HepG2 (cell line): ENCODE data around the gene TCN2. TPM values are rescaled to one million over a fixed set of nuclear protein-coding genes. Genes with fewer than 3 reads are reported as not detected.

Experiments used
- ATAC-seq: fragments of 200-7000 bp; cut with Tn5 transposase; 3 replicates; pipeline ENCODE4 v1.9.1; 2020; ENCODE audit warnings: mild to moderate bottlenecking, moderate library complexity
- BruUV-seq: library from RNA; stranded (reverse); fragments of 400-500 nt; replicated peaks from 2 replicates; lab custom pipeline; 2021; lab: Mats Ljungman, UMichigan
- CTCF ChIA-PET: fragments of 300-600 bp; formaldehyde crosslinking; extraction: SDS; loops from one replicate; lab custom pipeline; 2021; ENCODE audit warnings: low total read pairs, inconsistent platforms, low intra/inter-chr PET ratio; lab: Yijun Ruan, JAX
- POLR2A ChIA-PET: fragments of 350-600 bp; sonication (Branson Sonifier 250); formaldehyde crosslinking; loops from one replicate; lab custom pipeline; 2020; ENCODE audit warnings: antibody characterized with exemption, inconsistent platforms; lab: Yijun Ruan, JAX
- DNase-seq: peaks from one replicate; pipeline ENCODE4 v3.0.0-alpha.2; 2015; ENCODE audit warnings: low spot score
- FAIRE-seq: peaks from 3 replicates; lab custom pipeline; 2011; peaks lifted over from hg19 to GRCh38; lab: Jason Lieb, UNC
- H2AFZ ChIP-seq: one replicate; pipeline ENCODE4 v1.6.1; 2011; ENCODE audit warnings: low read length, inconsistent platforms
- H3K27ac ChIP-seq: fragments of 300-600 bp; 3 replicates; pipeline ENCODE4 v1.8.0; 2011; ENCODE audit warnings: mixed run types, mild to moderate bottlenecking, mixed read lengths, low read length, inconsistent platforms; ENCODE audit not compliant: insufficient read depth; ENCODE audit errors: extremely low read length
- H3K27me3 ChIP-seq, 2 experiments: fragments of 200-600 bp in 1 of 2; 2 replicates in 1 of 2; 3 replicates in 1 of 2; pipeline versions ENCODE4 v1.6.0 to v1.8.0; 2011; ENCODE audit warnings: low read length in 2 of 2, mild to moderate bottlenecking in 2 of 2, moderate library complexity in 2 of 2, inconsistent platforms in 1 of 2; ENCODE audit not compliant: insufficient read depth in 2 of 2, control insufficient read depth in 1 of 2
- H3K36me3 ChIP-seq, 2 experiments: fragments of 200-600 bp in 1 of 2; replicated peaks in 1 of 2; 2 replicates in 1 of 2; 3 replicates in 1 of 2; pipeline versions ENCODE4 v1.5.1 to v1.8.0; 2011; ENCODE audit warnings: low read length in 2 of 2, inconsistent platforms in 1 of 2; ENCODE audit not compliant: insufficient read depth in 2 of 2, control insufficient read depth in 1 of 2
- H3K4me1 ChIP-seq: 2 replicates; pipeline ENCODE4 v1.5.1; 2012; ENCODE audit warnings: low read length, inconsistent platforms; ENCODE audit not compliant: insufficient read depth
- H3K4me2 ChIP-seq: 2 replicates; pipeline ENCODE4 v1.6.0; 2011; ENCODE audit warnings: low read depth, low read length, inconsistent platforms
- H3K4me3 ChIP-seq, 3 experiments: fragments of 200-600 bp in 1 of 3; sonication (generic), shearing (Covaris generic) in 1 of 3; replicated peaks in 1 of 3; 2 replicates each; pipeline ENCODE4 v1.5.1; 2011 to 2016; ENCODE audit warnings: low read length in 3 of 3, inconsistent platforms in 2 of 3, low read depth in 2 of 3, mild to moderate bottlenecking in 2 of 3, control low read depth in 1 of 3, mixed read lengths in 1 of 3; ENCODE audit not compliant: insufficient read depth in 1 of 3
- H3K79me2 ChIP-seq: one replicate; pipeline ENCODE4 v1.6.1; 2011; ENCODE audit warnings: low read length, inconsistent platforms; ENCODE audit not compliant: insufficient read depth
- H3K9ac ChIP-seq: 2 replicates; pipeline ENCODE4 v1.6.0; 2011; ENCODE audit warnings: mild to moderate bottlenecking, low read depth, low read length, inconsistent platforms; ENCODE audit not compliant: insufficient read depth
- H3K9me3 ChIP-seq: 2 replicates; pipeline ENCODE4 v1.5.1; 2012; ENCODE audit warnings: mild to moderate bottlenecking, low read length
- H4K20me1 ChIP-seq: 2 replicates; pipeline ENCODE4 v1.6.0; 2011; ENCODE audit warnings: inconsistent platforms, mild to moderate bottlenecking, low read length, moderate library complexity; ENCODE audit not compliant: insufficient read depth
- ARID4A ChIP-seq: sonication (generic); formaldehyde crosslinking; IDR thresholded peaks from 2 replicates; pipeline ENCODE4 v1.5.0; 2020; ENCODE audit warnings: mild to moderate bottlenecking, missing genetic modification reagents, borderline replicate concordance
- CENPBD1 ChIP-seq: sonication (generic); formaldehyde crosslinking; IDR thresholded peaks from 2 replicates; pipeline ENCODE4 v1.8.0; 2022; ENCODE audit warnings: missing genetic modification reagents, low read depth, mild to moderate bottlenecking, borderline replicate concordance
- ELF1 ChIP-seq: sonication (generic); formaldehyde crosslinking; IDR thresholded peaks from 2 replicates; pipeline ENCODE4 v1.4.0; 2020; ENCODE audit warnings: missing genetic modification reagents
- ESRRA ChIP-seq: sonication (generic); formaldehyde crosslinking; IDR thresholded peaks from 2 replicates; pipeline ENCODE4 v1.5.1; 2020; ENCODE audit warnings: mild to moderate bottlenecking, low read depth, missing genetic modification reagents
- GABPB1 ChIP-seq: IDR thresholded peaks from 2 replicates; pipeline ENCODE4 v1.6.1; 2016; ENCODE audit warnings: mild to moderate bottlenecking, missing genetic modification reagents, moderate library complexity, missing compliant biosample characterization
- IRF9 ChIP-seq: sonication (generic); formaldehyde crosslinking; IDR thresholded peaks from 2 replicates; pipeline ENCODE4 v1.8.0; 2022; ENCODE audit warnings: missing genetic modification reagents, mild to moderate bottlenecking, borderline replicate concordance
- ISL2 ChIP-seq: sonication (generic); formaldehyde crosslinking; IDR thresholded peaks from 2 replicates; pipeline ENCODE4 v1.5.0; 2020; ENCODE audit warnings: missing genetic modification reagents
- NBN ChIP-seq: fragments of 450-650 bp; conservative IDR thresholded peaks from 2 replicates; pipeline ENCODE4 v1.6.1; 2017
- PAF1 ChIP-seq: IDR thresholded peaks from 2 replicates; pipeline ENCODE4 v1.6.1; 2016; ENCODE audit warnings: missing genetic modification reagents, missing compliant biosample characterization
- SRSF9 ChIP-seq: fragments of 200-400 bp; formaldehyde crosslinking; IDR thresholded peaks from 2 replicates; pipeline ENCODE4 v1.6.1; 2018; ENCODE audit warnings: borderline replicate concordance, mild to moderate bottlenecking, low read depth, low read length; ENCODE audit not compliant: insufficient read depth, poor library complexity, severe bottlenecking
- ZNF768 ChIP-seq: sonication (generic); formaldehyde crosslinking; IDR thresholded peaks from 2 replicates; pipeline ENCODE4 v1.4.0; 2020; ENCODE audit warnings: missing genetic modification reagents
- WGBS: methylation state at CpG from one replicate; pipeline ENCODE4 v1.1.6; 2017; ENCODE audit warnings: low lambda C conversion rate; 5-methylcytosine and 5-hydroxymethylcytosine counted together
- in situ Hi-C: cut with HindIII; loops from 2 replicates; pipeline ENCODE4 v1.10.0; 2017; ENCODE audit warnings: low pct_unique_long_range_greater_than_20kb; ENCODE audit not compliant: extremely low pct_ligation_motif_present
- intact Hi-C: fragments of 100-400 bp; cut with micrococcal nuclease; formaldehyde crosslinking; loops from one replicate; pipeline ENCODE4 v1.10.0; 2022; ENCODE audit not compliant: unreplicated experiment
- polyA plus RNA-seq, 8 experiments: library from polyadenylated mRNA; depleted of rRNA in 3 of 8; stranded (reverse) in 7 of 8; unstranded in 1 of 8; fragments of >200 nt; fragmentation: Illumina TruSeq in 4 of 8; extraction: Trizol in 4 of 8; gene quantifications; 2 replicates each; pipeline versions ENCODE4 v1.2.1 to v1.2.3, GENCODE V29; 2011 to 2016; ENCODE audit warnings: low read depth in 4 of 8, missing spikeins in 1 of 8, mixed read lengths in 1 of 8; ENCODE audit not compliant: insufficient read depth in 1 of 8
- total RNA-seq, 5 experiments: library from RNA; depleted of rRNA; stranded (reverse); fragments of >200 nt; fragmentation: Illumina TruSeq; extraction: Trizol; gene quantifications; 2 replicates each; pipeline ENCODE4 v1.2.3, GENCODE V29; 2016; ENCODE audit warnings: low read depth in 1 of 5

The TCN2 gene
- total and polyA plus RNA-seq, 2 of the 13 experiments (the other 11 are each of a cell fraction or from before 2014, with no cell fraction given) = 0.29 to 0.31 TPM

GRCh38 chr22:30572210-30572609, 34.8 kb upstream of the TCN2 start:
- Histone ChIP-seq H3K27me3 (no peaks in the 10 kb centered on the region), H2AFZ (no peak overlapping the region), H3K79me2 (no peaks in the 10 kb centered on the region), H3K4me1 (peaks cover 47% of the 10 kb centered on the region), H3K27ac (no peak overlapping the region), H3K9me3 (no peaks in the 10 kb centered on the region), H3K4me3 (peak overlapping the region in 1 of 3 experiments; percentile 84; a peak in 2 of 6 replicates), H3K9ac (no peak overlapping the region), H3K36me3 (peaks cover 3 to 16% of the 10 kb centered on the region in 2 experiments; a peak in 3 of 5 replicates), H4K20me1 (no peaks in the 10 kb centered on the region)
- 76% methylated on average over 3 of the region's 6 CpGs for WGBS
- ATAC-seq (no peak), DNase-seq (no peak)
- in situ Hi-C loops (no loop called here), intact Hi-C loops (no loop called here)
- CTCF ChIA-PET = no interaction called here
- TF ChIP-seq ZNF768 (CRISPR knock-in tag) = peak; percentile 72
- TF ChIP-seq GABPB1 = no peak
- TF ChIP-seq, all 625 proteins: peak for 1
- no peak for FAIRE-seq
- POLR2A ChIA-PET = interaction anchor here (1.3 kb wide), 1 partner anchor 19 kb away, joined by 5 read pairs; the partner anchor contains the start of gene PES1
- H3K4me2 ChIP-seq = peak overlapping the region; percentile 89
- BruUV-seq = no TSS peak

- H3K27ac ChIP-seq = no peak overlapping the region
- ChIA-PET CTCF (no interaction called here), POLR2A (interaction anchor here (1.3 kb wide), 1 partner anchor 18 kb away, joined by 5 read pairs; the partner anchor contains the start of gene PES1)
- peaks cover 44% of the 10 kb centered on the region for H3K4me1 ChIP-seq
- FAIRE-seq = peak; percentile 52
- no peak overlapping the region for H2AFZ ChIP-seq
- ATAC-seq = peak; percentile 47
- in situ Hi-C loops (no loop called here), intact Hi-C loops (no loop called here)
- peak overlapping the region; percentile 17 to 84 (median 63); a peak in 4 of 6 replicates for H3K4me3 ChIP-seq
- H3K36me3 ChIP-seq = peaks cover 4 to 20% of the 10 kb centered on the region in 2 experiments; a peak in 4 of 5 replicates
- WGBS = 4% methylated on average over 5 of the region's 12 CpGs
- H3K4me2 ChIP-seq = peak overlapping the region; percentile 89
- H4K20me1 ChIP-seq = no peaks in the 10 kb centered on the region
- no peak overlapping the region for H3K9ac ChIP-seq
- no peaks in the 10 kb centered on the region for H3K9me3 ChIP-seq
- H3K27me3 ChIP-seq = no peaks in the 10 kb centered on the region
- no peaks in the 10 kb centered on the region for H3K79me2 ChIP-seq
- peak; percentile 44 for DNase-seq
- TSS peak; percentile 37 for BruUV-seq
- TF ChIP-seq ELF1 (CRISPR knock-in tag) = no peak
- no peak for TF ChIP-seq NBN
- TF ChIP-seq ISL2 (CRISPR knock-in tag) = no peak
- 0 out of 2 replicates have a peak, but pooled peaks have one; percentile 13 for TF ChIP-seq IRF9 (CRISPR knock-in tag)
- TF ChIP-seq ESRRA (CRISPR knock-in tag) = no peak
- no peak for TF ChIP-seq PAF1 (CRISPR knock-in tag)
- no peak for TF ChIP-seq CENPBD1 (CRISPR knock-in tag)
- no peak for TF ChIP-seq SRSF9
- TF ChIP-seq ARID4A (CRISPR knock-in tag) = 0 out of 2 replicates have a peak, but pooled peaks have one; percentile 20
These were observed 34.0 kb upstream of the TCN2 start for GRCh38 chr22:30572840-30573593.
